Renal pelvis (tissue), 4 donors: ENCODE measurements around the gene PACSIN2. TPM values are rescaled to one million over a fixed set of nuclear protein-coding genes. Genes with fewer than 3 reads are reported as not detected.
"Not testable (repeated sequence)": the region's sequence is repeated elsewhere in the genome, so short reads cannot be mapped to it uniquely, and the experiment has no call there.

ENCODE experiments used
- DNase-seq: peaks from one replicate; pipeline ENCODE4 v3.0.0-alpha.2; 2013
- polyA plus RNA-seq, 3 donors: library from polyadenylated mRNA; unstranded; fragments of 120-200 nt; gene quantifications; one replicate each; pipeline ENCODE4 v1.2.1, GENCODE V29; 2013; ENCODE audit not compliant: insufficient read length in 3 of 3

The PACSIN2 gene
- polyA plus RNA-seq, 3 donors = 69.6 to 70.3 (median 70.3) TPM

- no peak for DNase-seq
Measured at GRCh38 chr22:42950281-42950680, 64.7 kb downstream of the PACSIN2 start.

GRCh38 chr22:42949159-42949558 is 65.8 kb downstream of the PACSIN2 start:
- DNase-seq = no peak

GRCh38 chr22:42948294-42948693 is 66.7 kb downstream of the PACSIN2 start:
- DNase-seq = no peak

GRCh38 chr22:42947211-42947990 is 67.5 kb downstream of the PACSIN2 start:
- DNase-seq = peak; percentile 35

- no peak for DNase-seq
Measured at GRCh38 chr22:42946546-42947198, 68.3 kb downstream of the PACSIN2 start.

GRCh38 chr22:42945736-42946135 is 69.2 kb downstream of the PACSIN2 start:
- DNase-seq = no peak

GRCh38 chr22:42945027-42945426 is 69.9 kb downstream of the PACSIN2 start:
- no peak for DNase-seq

GRCh38 chr22:42944409-42944808 is 70.5 kb downstream of the PACSIN2 start:
- DNase-seq = no peak

GRCh38 chr22:42943981-42944380 is 71.0 kb downstream of the PACSIN2 start:
- DNase-seq = no peak

- no peak for DNase-seq
Measured at GRCh38 chr22:42942351-42942750, 72.6 kb downstream of the PACSIN2 start.

GRCh38 chr22:42939941-42940653 is 74.9 kb downstream of the PACSIN2 start:
- DNase-seq = no peak

- no peak for DNase-seq
Measured at GRCh38 chr22:42939451-42939881, 75.5 kb downstream of the PACSIN2 start.

- no peak for DNase-seq
Measured at GRCh38 chr22:42938976-42939375, 76.0 kb downstream of the PACSIN2 start.

- no peak for DNase-seq
Measured at GRCh38 chr22:42938449-42938848, 76.5 kb downstream of the PACSIN2 start.

- no peak for DNase-seq
Measured at GRCh38 chr22:42937164-42937843, 77.6 kb downstream of the PACSIN2 start.

- DNase-seq = not testable (repeated sequence)
Measured at GRCh38 chr22:42936680-42937079, 78.3 kb downstream of the PACSIN2 start.

GRCh38 chr22:42934338-42934737 is 80.6 kb downstream of the PACSIN2 start:
- DNase-seq = no peak

- peak; percentile 35 for DNase-seq
Measured at GRCh38 chr22:42933485-42934091, 81.4 kb downstream of the PACSIN2 start.

GRCh38 chr22:42932857-42933484 is 82.0 kb downstream of the PACSIN2 start:
- no peak for DNase-seq

- no peak for DNase-seq
Measured at GRCh38 chr22:42932197-42932519, 82.8 kb downstream of the PACSIN2 start.
